ENCODE measurements around the gene DDX17.

Gene DDX17

DNA sequence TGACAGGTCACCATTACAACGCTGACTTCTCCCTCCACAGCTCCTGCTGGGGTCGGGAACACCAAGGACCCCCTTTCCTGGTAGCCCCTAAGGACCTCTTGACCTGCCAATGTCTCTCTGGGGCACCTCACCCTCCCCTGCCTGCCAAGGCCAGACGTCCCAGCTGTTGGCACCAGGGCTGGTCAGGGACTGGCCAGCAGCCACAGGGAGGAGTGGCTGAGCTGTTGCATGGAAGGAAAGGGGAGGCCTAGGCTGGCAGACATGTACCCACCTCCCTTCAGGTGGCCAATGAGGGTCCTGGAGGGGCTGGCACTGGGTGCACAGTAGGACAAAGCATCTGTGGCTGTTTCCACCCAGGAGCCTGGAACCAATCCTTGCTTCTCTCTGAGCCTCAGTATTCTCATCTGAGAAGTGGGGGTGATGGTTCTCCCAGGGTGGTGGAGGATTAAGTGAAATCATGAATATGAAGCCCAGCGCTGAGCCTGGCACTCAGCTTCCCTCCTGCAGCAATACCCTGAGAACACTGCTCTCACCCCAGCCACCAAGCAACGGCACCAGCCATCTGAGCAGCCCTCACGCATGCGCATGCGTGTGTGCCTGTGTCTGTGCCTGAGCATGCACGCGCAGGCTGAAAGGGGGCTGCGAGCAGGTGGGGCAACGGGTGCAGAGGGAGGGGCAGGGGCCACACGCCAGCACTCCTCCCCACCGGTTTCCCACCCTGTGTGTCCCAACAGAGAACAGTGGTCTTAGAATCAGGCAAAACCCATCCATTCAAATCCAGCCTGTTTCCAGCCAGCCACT, 57.0 kb downstream of the DDX17 start:
- no peak for DNase-seq

DNA sequence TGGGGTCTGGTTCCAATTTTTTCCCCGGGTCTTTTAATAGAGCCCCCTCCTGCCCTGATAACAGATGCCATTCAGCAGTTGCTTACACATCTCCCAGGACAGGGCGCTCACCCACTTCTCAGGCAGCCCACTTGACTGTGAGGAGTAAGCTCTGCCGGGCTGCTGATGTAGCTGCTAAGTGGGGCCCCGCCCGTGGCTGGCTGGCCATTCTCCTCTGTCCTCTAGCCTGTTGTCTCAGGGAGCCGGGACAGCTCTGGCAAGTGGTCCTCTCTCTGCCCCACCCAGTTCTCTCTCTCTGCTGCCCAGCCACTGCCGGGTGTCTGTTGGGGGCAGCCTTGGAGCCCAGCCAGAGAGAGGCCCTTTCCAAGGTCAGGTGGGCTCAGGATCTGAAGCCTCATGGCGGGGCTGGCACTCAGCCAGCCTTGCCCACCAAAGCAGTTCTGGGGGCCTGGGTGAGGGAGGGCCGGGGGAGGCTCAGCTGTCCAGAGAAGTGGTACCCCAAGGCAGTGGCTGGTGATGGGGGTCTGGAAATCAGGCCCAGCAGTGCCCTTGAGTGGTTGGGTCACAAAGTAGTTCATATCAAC, 60.0 kb downstream of the DDX17 start:
- DNase-seq, result no peak

DNA sequence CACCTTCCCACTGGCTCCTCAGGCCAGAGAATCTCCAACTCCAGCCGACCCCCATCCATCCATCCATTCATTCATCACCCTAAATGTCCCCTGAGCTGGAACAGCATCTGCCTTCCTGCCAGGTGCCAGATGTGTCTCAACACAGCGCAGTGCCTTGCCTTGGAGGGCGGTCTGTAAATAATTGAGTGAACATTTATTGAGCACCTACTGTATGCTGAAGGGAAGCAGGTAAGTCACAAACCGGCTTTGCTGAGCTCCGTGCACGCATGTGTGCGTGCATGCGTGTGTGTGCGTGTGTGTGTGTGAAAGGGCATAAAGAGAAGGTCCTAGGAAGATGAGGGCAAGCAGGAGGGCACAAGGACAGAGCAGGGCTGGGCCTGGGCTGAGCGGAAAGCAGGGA, 61.3 kb downstream of the DDX17 start:
- no peak for DNase-seq

DNA sequence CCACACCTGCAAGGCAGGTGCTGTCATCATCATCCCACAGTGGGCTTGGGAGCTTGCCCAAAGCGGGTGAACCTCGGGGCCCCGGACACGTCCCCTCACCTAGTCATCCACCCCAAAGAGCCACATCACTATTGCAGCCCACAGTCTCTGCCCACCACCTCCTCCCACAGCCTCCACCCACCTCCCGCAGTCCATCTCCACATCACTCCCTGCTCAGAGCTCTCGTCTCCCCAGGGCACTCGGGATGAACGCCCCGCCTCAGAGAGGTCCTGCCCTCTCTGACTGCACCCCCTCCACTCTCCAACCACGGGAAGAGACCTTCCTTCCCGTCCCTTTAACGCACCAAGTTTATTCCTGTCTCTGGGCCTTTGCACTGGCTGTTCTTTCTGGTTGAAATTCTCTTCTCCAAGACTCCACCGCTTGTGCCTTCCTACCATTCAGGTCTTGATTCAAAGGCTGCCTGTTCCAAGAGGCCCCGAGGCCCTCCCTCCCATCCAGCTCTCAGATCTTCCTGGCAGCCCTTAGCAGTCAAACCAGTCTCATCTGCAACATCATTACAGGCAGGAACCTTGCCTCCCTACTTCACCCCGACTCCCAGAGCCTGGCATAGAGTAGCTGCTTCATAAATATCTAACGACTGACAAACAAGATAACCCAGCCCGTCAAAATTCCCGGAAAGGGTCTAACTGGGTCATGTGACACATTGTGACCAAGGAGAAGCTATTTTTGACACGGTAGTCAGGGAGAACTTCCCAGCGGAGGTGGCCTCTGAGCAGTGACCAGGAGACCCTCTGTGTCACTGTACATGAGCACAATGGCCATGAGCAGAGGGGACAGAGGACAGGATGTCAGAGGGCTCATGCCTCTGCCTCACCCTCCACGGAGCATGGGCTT, 62.2 kb downstream of the DDX17 start:
- no peak for DNase-seq

DNA sequence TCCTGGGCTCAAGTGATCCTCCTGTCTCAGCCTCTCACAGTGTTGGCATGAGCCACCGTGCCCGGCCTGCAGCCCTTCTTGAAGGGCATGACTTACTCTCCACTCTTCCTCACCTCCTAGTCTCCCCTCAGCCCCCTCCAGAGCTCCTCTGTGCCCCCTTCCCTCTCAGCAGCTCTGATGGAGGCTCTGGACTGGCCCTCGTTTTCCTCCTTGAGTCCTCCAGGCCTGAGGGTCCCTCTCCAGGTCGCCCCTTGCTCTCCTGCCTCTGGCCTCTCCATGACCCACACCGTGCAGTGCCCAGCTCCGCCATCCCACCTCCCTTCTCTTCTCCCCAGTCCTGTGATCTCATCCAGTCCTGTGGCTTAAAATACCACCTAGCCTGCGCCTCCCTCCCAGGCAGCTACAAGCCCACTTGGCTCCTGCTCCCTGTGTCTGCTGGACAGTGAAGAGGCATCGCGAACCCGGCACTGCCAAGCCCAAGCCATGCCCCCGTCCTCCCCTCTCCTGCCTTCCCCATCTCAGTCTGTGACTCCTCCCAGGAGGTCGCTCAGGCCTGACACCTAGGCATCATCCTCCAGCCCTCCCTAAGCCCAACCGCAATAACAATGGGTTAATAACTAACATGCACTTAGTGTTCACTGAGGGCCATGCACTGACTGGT, 63.0 kb downstream of the DDX17 start:
- DNase-seq, result no peak

DNA sequence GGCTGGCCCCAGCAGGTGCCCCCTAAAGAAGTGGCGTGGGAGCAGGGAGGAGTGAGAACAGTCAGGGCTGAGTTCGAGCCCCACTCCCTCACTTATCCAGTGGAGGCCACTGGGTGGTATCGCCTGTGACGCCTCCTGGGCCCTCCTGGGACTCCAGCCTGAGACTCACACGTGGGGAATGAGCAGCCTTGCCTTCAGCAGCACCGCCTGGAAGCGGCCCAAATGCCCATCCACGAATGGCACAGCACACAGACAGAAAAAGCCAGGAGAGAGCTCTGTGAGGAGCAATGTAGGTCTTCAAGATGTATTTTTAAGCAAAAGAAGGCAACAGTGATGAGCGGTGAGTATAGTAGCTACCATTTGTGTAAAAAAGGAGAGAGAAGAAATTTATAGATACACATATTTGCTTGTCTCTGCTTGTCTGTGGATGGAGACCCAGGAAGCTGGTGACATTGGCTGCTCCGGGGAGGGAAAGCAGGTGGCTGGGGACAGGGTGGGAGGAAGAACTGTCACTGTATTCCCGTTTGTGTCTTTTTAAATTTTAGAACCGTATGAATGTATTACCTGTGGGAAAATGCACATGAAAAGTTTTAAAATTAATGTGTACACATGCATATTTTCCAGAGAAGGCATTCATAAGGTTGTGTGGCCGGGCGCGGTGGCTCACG, 64.4 kb downstream of the DDX17 start:
- DNase-seq, result no peak

DNA sequence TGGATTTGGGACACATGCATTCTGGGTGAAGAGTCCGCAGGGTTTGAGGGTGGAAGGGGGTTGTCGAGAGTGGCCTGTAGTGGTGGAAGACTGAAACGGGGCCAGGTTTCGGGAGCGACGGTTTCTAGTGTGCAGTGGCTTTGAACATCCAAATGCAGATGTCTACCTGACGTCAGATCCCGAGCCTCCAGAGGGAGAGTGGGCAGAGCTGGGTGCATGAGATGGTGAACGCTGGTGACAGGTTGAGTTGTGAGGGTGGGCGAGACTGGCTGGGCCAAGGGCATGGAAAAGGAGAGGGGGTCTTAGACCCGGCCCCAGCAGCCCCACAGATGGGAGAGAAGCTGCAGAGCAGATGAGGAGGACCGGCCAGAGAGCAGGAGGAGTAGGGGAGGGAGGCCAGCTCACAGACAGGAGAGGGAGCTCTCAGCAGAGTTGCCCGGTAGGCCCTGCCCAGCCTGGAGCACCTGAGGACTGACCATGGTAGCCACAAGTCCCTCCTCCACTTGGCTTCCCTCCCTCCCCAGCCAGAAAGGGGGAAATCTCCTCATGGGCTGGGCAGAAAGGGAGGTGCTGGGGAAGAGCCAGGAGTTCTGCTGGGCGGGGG, 65.3 kb downstream of the DDX17 start:
- no peak for DNase-seq

DNA sequence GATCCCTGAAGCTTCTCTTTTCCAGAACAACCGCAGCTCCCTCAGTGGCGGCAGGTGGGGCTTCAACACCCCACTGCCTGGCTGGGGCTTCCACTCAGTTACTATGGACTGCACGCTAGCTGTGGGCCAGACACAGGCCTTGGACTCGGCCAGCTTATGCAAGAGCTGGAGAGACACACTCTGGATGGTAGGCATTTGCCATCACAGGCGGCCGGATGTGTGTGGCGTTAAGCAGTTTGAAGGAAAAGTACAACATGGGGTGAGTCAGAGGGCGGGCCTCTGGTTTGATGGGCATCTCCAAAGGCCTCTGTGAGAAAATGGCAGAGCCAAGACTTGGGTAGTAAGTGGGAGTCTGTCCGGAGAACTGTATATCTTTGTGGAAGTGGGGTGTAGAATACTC, 68.7 kb downstream of the DDX17 start:
- DNase-seq, result no peak

DNA sequence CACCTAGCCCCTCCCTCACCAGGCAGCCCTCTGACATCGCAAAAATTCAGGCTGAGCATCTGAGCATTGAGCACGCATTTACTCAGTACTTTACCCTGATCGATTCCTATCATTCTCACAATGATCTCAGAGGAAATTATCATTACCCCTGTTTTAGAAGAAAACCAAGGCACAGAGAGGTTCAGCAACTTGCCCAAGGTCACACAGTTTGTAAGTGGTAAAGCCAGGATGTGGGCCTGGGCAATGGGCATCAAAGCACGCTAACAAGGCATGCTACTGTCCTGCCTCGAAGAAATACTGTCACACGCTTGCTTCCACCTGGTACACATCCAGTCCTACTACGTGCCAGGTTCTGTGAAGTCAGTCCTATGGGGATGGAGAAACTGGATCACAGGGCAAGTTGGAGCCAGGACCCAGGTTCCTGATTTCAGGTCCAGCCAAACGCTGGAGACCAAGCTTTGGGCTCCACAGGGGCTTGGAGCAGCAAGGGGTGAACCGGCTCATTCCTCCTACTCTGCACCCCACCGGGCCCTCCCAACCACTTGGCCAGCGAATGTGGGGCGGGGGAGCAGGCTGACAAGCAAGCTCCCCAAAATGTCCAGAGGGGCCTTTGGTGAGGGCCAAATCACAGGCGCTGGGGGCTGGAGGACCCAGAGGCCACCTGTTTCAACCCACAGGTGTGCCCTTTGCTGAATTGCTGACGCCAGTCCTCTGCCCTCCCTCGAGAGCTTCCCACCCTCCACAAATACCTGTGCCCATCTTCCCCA, 69.3 kb downstream of the DDX17 start:
- DNase-seq, result no peak

DNA sequence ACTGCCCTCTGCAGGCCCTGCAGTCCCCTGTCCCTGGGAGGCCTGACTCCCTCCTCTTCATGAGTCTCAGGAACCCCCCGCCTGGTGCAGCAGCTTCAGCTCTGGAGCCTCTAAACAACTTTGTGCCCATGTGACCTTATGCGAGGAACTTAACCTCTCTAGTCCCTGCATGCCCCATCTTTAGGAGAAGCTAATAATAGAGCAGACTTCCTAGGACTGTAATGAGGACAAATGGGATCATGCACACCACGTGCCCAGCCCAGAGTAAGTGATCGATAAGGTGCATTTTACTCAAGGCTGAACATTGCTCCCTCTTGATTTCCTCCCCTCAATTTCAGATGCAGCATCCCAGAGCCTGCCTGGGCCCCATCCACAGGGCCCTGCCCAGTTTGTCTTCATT, 70.1 kb downstream of the DDX17 start:
- no peak for DNase-seq

DNA sequence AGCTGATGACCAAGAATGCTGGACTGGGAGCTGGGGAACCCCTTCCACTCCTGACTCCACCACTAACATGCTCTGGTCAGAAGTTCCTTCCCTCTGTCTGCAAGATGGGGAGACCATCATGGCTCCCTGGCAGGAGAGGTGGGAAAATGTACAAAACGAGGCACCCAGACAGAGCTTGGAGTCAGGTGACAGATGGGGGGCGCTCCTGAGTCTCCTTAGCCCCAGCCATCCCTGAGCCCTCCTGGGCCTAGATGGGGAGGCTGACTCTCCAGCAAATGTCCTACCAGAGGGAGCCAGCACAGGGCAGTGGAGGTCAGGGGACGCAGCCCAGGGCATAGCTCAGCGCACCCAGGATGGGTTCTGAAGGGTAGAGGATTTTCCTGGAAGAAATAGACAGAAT, 71.1 kb downstream of the DDX17 start:
- no peak for DNase-seq

DNA sequence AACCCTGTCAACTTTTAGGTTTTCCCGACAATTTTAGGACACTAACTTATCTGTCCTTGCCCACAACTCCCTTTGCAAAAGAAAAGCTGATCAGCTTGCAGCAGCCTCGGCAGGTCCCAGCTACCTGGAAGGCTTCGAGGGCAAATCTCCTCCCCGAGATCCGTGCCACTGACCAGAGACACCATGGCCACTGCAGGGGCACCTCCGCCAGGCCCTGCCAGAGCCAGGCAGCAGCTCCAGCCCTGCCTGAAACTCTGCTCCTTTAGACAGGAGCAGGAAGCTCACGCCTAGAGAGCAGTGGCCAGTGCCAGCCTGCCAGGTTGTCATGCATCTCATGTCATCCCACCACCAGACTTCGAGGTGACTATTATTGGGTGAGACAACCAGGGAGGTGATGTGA, 72.2 kb downstream of the DDX17 start:
- DNase-seq, result no peak
